Activated CD4-positive, CD25-positive, alpha-beta regulatory T cell treated with anti-CD3 and anti-CD28 coated beads, Interleukin-2, amount 50 U/mL, for 16 hours (primary cell): ENCODE results near the gene DPYSL5.
"Not testable (repeated sequence)": the region's sequence is repeated elsewhere in the genome, so short reads cannot be mapped to it uniquely, and the experiment has no call there.

ENCODE experiments used
- DNase-seq: peaks from one replicate; pipeline ENCODE4 v3.0.0-alpha.2; 2020; ENCODE audit warnings: low read depth, low spot score

Gene DPYSL5

DNA sequence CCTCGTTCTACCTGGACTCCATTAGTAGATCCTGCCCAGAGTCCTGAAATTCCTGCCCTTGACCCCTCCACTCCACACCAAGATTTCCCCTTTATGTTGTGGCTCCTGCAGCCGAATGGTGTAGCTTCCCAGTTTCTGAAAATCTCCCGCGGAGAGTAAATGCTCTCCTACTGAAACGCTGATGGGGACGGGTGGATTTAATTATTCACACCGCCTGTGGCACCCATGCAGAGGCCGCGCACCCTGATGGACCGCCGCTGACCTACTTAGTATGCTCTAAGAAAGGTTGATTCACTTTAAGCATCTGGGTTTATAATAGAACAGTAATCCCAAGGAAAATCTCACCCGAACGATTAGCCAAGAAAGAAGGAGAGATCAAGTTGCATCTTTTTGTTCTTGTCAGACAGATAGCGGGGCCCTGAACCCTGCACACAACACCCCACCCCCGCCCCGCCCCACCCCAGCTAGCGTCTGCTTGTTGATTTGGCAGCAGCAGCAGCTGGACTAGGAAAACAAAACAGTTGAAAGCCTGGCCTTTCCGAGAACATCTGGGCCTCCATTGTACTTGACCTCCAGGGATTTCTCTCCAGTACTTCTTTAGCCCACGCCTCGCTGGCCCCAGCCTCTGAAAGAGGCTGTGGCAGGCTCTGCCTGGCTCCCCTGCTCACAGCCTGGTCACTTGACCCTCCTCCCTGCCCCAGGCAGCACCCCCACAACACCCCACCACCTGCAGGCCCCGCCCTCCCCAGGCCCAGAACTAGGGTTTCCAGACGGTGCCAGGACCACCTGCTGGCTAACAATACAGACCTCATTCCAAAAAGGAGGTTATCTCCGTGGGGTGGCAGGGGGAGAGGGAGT, 53.6 kb downstream of the DPYSL5 start:
- no peak for DNase-seq

DNA sequence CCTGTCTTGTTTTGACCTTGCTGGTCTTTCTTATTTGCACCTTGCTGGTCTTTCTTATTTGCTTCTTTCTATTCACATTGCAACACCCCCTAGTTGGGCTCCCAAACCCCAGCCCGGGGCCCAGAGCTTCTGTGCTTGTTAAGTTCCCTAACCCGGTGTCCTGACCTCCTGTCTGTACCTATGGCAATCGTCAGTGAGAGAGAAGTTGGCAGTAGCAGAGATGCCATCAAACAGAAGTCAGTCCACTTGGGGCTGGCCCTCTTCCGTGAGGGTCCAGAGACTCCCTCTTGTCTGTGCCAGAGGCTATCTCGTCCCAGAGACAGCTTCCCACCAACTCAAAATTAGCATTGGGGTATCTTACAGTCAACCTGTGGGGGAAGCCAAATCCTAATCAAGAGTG, 55.7 kb downstream of the DPYSL5 start:
- DNase-seq = no peak

DNA sequence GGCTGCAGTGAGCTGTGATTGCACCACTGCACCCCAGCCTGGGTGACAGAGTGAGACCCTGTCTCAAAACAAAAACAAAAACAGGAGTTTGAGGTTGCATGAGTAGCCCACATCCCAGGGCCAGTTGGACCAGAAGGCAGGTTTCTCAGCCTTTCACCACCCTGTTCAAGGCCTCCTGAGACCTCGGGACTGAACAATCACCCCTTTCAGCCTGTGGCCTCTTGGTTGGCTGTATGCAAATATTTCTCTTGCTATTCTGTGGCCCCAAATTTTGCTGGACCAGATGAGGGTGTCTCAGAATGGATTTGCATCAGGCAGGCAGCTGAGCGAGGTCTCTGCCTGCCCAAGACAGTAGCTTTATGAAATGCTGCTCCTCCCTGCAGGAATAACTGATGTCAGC, 56.9 kb downstream of the DPYSL5 start:
- no peak for DNase-seq

DNA sequence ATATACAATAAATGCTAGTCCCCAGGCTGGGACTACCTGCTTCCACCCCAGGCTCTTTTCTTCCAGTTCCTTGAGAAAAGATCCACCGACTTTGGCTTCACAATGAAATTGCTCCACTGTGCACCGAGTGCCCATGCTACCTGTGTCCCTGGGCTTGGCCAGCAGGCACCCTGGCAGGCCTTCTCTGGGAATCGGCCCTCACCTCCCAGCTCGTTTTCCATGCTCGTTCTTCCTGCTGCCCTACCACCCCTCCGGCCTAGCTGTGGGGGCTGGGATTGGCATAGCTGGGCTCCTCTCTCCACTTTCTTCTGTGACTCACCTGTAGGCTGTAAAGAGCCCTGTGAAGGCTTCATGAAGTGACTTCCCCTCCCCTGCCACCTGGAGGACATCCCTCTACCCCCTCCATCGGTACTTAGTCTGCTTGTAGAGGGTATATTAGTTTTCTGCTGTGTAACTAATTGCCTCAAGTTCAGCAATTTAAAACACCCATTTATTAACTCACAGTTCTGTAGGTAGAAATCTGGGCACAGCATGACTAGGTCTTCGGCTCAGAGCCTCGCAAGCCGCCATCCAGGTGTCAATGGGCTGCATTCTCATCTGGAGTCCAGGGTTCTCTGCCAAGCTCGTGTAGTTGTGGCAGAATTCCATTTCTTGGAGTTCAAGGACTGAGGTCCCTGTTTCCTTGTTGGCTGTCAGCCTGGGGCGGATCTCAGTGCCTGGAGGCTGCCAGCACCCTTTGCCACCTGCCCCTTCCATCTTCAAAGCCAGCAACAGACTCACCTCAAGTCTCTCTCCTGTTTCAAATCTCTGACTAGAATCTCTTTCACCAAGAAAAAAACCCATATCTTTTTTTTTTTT, 57.6 kb downstream of the DPYSL5 start:
- DNase-seq = no peak

DNA sequence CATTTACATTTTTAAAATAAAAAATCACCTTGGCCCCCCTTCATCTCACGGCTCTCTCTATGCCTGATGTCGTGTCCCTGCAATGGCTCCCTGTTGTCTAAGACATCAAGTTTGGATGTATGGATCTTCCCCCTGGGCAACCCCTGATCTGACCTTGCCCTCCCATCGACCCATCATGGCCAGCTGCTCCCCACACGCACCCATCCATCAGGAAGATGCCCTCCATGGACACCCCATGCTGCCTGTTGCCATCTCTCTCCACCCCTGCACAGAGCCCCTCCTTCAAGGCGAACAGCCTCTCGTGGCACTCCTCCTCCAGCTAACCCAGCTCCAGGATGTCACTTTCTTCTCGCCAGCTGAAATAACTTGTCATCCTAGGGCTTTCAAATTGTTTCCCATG, 59.5 kb downstream of the DPYSL5 start:
- DNase-seq = no peak

DNA sequence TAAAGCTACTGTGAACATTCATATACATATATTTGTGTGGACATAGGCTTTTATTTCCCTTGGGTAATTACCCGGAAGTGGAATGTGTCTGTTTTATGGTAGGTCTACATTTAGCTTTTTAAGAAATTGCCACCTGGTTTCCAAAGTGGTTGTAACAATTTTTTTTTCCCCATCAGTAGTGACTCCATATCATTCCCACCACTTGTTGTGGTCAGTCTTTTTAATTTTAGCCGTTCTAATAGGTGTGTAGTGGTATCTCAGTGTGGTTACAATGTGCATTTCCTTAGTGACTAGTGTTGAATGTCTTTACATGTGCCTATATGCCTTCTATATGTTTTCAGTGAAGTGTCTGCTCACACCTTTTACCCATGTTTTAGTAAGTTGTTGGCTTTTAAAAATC, 62.2 kb downstream of the DPYSL5 start:
- no peak for DNase-seq

DNA sequence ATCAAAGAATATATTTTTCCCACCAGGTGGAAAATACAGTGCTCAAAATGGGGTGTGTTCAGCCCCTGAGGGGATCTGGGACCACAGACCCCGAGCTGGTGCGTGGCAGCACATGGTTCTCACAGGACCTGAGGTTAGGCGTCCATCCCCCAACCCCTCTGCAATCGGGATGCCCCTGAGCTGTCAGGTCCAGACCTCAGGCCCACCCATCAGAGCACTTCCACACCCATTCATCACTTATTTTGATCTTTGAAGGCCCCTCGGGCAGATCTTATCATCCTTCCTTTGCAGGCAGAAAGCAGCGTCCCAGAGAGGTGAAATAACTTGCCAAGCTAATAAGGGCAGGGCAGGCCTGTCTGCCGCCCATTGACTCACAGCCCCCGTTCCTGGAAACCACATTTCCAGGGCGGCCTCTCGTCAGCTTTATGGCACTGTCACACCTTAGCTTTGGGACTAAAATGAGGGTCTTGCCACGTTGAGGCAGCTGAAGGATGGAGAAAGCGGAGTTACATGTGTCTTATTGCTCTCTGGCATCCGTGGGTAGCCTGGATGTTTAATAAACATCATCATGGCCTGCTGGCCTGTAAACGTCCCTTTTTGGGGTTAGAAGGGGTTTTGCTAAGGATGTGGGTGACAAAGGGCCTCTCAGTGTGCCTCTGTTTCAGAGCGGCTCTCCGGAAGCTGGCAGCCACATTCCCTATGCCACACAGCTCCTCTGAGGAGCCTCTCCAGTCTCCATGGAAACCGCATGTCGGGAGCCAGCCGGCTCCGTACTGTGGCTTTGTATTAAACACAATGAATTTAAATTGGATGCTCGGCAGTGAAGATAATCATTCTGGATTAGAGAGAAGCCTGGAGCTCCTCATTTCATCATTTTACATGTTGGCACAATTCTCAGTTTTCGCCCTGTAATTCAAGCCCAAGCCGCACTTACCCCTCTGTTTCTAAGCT, 64.3 kb downstream of the DPYSL5 start:
- DNase-seq = no peak

DNA sequence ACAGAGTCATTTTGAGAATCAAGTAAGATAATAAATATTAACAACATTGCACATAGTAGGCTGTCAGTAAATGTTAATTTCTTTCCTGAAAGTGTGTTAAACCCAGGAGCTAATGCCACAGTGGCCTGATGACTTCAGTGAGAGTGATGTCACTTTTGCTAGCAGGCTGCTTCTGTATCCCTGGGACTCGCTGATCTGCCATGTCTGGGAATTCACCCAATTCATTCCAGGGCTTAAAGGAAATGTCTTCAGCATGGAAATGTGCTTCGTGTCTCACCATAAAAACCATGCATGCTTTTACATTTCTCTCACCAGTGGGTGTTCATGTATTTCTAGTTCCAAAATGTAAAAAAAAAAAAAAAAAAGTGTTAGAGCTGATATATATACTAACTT, 65.7 kb downstream of the DPYSL5 start:
- no peak for DNase-seq

DNA sequence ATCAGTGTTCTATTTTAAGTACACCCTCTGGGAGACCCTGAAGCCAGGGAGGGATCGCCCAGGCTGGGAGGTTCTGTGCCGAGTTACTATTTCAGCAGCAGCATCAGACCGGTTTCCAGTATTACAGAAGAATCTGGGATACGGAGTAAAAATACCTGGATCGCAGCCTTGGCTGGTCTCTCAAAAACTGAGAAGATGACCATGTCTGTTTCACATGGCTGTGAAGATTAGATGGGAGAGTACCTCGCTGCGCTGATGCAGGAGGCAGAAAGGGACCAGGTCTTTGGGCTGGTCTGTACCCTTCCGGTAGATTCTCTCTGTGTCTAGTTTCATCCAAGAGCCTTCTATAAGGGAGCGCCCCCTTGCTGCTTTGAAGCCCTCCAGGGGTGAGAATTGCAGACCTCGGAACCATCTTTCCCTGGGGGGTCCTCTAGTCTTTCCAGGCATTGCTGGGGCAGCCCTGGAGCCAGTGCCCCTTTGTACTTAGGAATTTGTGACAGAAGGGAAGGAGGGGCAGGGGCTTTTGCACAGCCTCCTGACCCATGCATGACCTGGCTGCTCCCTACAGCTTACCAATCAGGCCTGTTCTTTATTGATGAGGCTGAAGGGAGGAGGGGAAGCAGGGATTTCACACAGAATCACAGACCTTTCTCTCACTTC, 66.2 kb downstream of the DPYSL5 start:
- no peak for DNase-seq

DNA sequence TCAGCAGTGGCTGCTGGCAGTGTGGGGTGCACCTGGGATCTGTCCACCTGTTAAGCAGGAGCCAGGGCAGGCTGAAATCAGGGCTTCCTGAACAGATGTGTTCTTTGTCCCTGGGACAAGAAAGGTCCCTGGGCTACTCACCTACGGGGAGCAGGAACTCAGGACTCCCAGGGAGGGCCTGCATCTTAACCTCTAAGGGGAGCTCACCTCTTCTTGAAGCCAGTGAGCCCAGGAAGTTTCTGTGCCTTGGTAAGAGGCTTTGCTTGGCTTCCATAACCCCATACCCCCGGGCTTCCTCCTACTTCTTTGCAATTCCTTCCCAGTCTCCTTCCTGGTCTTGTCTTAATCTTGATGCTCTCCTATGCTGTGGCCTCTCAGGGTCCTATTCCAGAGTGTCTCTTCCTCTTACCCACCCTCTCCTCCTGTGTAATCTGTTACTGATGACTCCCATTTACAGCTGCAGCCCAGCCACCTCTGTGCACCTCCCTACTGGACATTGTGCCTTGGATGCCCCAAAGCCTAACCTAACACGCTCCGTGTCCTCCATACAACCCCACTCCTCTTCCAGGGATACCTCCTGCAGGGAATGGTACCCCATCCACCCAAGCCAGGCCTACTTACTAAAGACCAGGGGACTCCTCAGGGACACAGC, 66.9 kb downstream of the DPYSL5 start:
- no peak for DNase-seq

DNA sequence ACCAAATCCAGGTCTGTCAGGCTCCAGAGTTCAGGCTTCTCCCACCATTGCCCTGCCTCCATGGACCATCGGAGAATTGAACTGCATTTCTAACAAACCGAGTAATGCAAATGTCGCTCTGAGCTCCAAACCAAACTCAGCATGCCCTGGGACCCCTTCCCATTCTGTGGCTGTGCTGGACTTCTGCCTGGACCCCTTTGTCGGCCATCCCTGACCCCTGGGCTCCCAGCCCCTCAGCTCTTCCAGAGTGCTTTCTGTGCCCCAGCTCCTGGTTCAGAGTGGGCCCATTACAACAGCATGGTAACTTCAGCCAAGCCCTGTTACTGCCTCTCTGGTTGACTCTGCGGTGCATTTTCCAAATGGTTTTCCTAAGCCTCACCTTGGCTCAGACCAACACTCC, 67.4 kb downstream of the DPYSL5 start:
- DNase-seq = no peak

DNA sequence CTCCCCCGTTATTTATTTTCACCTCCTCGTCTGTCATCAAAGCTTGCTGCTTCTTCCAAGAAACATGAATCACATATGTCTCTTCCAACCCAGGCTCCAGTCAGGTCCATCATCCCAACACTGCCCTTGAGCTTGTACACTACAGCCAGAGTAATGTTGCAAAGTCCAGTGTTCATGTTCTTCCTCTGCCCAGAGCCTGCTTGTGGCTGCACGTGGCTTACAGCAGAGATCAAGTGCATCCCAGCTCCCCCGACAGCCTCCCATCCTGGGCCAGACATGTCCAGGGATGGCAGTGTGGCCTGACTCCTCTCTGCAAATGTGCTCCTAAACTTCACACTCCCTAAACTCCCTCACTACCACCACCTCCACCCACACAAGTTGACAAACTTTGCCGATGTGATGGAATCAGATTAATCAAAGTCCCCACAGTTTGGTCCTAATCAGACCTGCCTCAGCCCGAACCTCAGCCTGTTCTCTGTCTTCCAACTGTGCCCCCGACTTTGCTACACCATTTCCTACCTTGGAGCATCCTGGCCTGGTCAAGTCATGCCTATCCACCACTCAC, 68.3 kb downstream of the DPYSL5 start:
- DNase-seq = no peak

DNA sequence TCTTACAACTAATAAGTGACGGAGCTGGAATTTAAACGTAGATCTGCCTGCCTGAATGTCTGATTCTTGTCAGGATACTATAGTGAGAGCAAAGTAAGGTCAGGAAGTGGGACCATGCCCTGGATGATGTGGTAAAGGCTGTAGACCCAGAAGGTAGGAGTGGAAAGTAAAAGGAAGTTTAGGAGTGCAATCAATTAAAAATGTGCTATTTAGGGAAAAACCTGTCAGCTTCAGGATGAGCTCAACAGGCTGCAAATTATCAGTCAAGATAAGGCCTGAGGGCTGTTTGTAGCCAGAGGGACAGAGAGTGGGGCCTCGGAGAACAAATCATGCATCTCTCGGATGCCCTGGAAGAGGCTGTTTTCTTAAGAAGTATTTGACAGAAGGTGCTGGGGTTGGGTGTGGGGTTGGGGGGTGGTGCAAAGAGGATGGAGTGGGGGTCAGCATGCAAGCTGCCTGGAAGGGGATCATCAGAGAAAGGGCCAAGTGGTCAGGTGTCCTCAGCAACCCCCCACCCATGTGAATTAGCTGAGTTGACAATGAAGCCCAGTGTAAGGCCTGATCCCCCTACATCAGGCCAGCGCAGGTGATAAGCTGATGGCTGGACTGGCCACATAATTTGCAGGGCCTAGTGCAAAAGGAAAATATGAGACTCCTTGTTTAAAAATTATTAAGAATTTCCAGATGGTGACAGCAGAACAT, 69.4 kb downstream of the DPYSL5 start:
- no peak for DNase-seq

DNA sequence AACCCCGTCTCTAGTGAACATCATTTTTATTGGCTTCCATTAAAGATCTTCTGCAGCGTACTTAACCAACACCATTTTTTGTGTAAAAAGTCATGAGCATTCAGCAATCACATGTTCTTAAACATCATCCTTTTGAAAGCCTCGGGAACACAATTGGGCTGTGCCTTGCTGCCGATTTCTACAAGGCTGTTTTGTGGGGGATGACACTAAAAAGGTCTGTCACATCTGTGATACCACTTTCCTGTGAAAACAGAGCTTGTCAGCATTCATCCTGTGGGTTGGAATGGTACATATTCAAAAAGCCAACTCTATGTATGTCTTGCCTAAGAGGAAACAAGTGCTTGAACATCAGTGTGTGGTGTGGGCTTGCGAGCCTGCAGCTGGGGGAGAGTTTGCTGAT, 73.4 kb downstream of the DPYSL5 start:
- no peak for DNase-seq

DNA sequence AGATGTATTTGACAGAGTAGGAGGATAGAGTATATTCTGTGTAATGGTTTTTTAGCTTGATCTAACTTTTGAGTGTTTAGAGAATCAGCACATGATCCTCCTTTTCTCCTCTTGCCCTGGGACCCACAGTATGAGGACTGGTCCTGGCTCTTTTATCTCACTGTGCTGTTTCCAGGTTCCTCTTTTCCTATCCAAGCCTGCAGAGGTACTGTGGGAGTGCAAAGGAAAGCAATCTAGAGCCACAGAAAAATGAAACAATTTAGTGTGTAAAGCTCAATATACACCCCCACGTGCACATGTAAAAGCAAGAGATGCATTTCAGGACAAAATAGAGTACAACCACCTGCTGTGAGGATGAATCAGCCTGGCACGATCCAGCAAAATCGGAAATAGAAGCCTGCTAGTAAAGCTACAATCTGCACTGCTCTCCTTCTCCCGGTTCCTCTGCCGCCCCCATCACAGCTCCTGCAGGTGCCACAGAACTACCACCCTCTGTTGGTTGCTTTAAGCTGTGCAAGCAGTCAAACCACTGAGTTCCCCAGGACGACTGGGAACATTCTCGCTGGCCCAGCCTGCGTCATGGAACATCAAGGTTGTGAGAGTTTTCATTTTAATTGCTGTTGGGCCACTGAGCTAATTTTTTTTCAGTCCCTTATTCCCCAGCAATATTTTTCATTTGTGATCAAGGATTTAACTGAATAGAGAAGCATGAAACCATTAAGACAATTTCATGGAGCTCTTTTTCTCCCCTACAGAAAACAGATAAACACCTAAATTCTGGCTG, 74.7 kb downstream of the DPYSL5 start:
- DNase-seq = no peak

DNA sequence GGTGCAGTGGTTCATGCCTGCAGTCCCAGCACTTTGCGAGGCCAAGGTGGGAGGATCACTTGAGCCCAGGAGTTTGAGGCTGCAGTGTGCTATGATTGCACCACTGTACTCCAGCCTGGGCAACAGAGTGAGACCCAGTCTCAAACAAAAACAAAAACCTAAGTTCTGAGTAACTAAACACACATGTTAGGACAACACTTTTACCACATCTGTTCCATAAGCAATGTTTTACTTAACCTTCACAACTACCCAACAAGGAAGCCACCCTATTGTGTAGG, 75.2 kb downstream of the DPYSL5 start:
- DNase-seq = not testable (repeated sequence)

DNA sequence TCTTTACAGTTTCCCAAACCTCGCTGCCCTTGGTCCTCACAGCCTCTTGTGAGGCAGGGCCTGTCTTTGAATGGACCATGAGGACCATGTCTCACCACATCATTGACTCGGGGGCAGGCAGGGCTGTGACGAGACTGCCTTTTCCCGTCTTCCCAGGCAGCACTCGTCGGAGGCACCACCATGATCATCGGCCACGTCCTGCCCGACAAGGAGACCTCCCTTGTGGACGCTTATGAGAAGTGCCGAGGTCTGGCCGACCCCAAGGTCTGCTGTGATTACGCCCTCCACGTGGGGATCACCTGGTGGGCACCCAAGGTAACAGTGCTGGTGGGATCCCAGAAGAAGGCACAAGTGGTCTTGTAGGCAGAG, 76.8 kb downstream of the DPYSL5 start:
- no peak for DNase-seq

DNA sequence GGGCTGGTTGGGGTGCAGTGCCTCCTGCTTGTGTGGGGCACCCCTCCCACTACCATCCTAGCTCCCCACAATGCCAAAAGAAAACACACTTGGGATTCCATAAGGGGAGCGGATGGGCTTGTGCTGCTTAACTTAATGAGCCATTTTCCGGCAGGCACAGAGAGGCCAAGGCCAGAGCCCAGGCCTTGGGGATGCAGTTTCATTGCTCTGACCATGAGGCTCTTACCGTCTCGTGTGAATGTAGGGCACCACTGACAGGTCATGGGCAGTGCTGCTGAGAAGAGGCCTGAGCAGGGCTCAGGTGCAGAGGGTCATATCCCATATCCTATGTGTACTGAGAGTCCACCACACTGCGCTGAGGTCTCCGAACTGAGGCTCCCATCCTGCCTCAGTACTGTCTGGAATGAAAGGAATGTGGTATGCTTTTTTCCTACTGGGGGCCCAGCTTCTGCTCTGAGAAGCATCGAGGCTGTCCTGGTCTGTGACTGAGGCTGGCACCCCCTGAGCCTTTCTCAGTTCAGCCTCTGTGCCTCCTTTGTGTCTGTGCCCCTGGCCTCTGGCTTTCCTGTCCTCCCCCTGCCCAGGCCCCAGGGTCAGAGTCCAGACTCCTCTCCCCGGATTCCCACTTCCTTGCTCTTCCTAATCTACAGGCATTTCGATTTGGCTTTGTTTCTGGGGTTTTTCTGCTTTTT, 77.3 kb downstream of the DPYSL5 start:
- no peak for DNase-seq

DNA sequence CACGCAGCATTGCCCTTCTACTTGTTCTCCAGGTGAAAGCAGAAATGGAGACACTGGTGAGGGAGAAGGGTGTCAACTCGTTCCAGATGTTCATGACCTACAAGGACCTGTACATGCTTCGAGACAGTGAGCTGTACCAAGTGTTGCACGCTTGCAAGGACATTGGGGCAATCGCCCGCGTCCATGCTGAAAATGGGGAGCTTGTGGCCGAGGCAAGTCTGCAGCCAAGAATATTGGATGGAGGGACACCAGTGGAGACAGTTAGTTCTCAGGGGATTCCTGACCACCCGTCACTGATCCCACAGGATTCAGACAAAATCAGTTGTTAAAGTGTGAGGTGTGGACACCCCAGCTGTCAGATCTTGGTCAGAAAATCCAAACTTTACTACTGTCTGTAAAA, 79.3 kb downstream of the DPYSL5 start:
- no peak for DNase-seq
